ENCODE data around the gene CPAMD8.
"Not testable (repeated sequence)": the region's sequence is repeated elsewhere in the genome, so short reads cannot be mapped to it uniquely, and the experiment has no call there.

Gene CPAMD8

GRCh38 chr19:16943942-16944625, 82.5 kb downstream of the CPAMD8 start:
- no peak overlapping the region for H3K4me3 ChIP-seq (ENCODE audit: severe bottlenecking)
- H3K36me3 ChIP-seq (ENCODE audit: low read depth) = no peaks in the 10 kb centered on the region
- H3K27ac ChIP-seq (ENCODE audit: poor library complexity, severe bottlenecking) = no peak overlapping the region
- no peaks in the 10 kb centered on the region for H3K27me3 ChIP-seq (ENCODE audit: insufficient read depth, poor library complexity, severe bottlenecking)
- ATAC-seq (ENCODE audit: low read depth) (no peak), DNase-seq (ENCODE audit: low spot score) (no peak)
- no peak for TF ChIP-seq CTCF (IDR thresholded peaks at IDR 0.05; ENCODE audit: poor library complexity, severe bottlenecking)
- H3K4me1 ChIP-seq (ENCODE audit: insufficient read depth, poor library complexity, severe bottlenecking) = no peaks in the 10 kb centered on the region
- no peaks in the 10 kb centered on the region for H3K9me3 ChIP-seq (ENCODE audit: severe bottlenecking)

GRCh38 chr19:16943090-16943489, 83.5 kb downstream of the CPAMD8 start:
- not testable (repeated sequence) for H3K27ac ChIP-seq (ENCODE audit: poor library complexity, severe bottlenecking); DNase-seq (ENCODE audit: low spot score); H3K9me3 ChIP-seq (ENCODE audit: severe bottlenecking); H3K27me3 ChIP-seq (ENCODE audit: insufficient read depth, poor library complexity, severe bottlenecking); H3K36me3 ChIP-seq (ENCODE audit: low read depth); H3K4me1 ChIP-seq (ENCODE audit: insufficient read depth, poor library complexity, severe bottlenecking); H3K4me3 ChIP-seq (ENCODE audit: severe bottlenecking); ATAC-seq (ENCODE audit: low read depth)

- no peaks in the 10 kb centered on the region for H3K27me3 ChIP-seq (ENCODE audit: insufficient read depth, poor library complexity, severe bottlenecking)
- H3K9me3 ChIP-seq (ENCODE audit: severe bottlenecking) = no peaks in the 10 kb centered on the region
- no peak overlapping the region for H3K27ac ChIP-seq (ENCODE audit: poor library complexity, severe bottlenecking)
- H3K36me3 ChIP-seq (ENCODE audit: low read depth) = no peaks in the 10 kb centered on the region
- no peaks in the 10 kb centered on the region for H3K4me1 ChIP-seq (ENCODE audit: insufficient read depth, poor library complexity, severe bottlenecking)
- ATAC-seq (ENCODE audit: low read depth) = no peak
- DNase-seq (ENCODE audit: low spot score) = no peak
- TF ChIP-seq CTCF (IDR thresholded peaks at IDR 0.05; ENCODE audit: poor library complexity, severe bottlenecking) = no peak
- no peak overlapping the region for H3K4me3 ChIP-seq (ENCODE audit: severe bottlenecking)
Measured at GRCh38 chr19:16942583-16942982, 84.0 kb downstream of the CPAMD8 start.

GRCh38 chr19:16940626-16941025, 86.0 kb downstream of the CPAMD8 start:
- no peak for TF ChIP-seq CTCF (IDR thresholded peaks at IDR 0.05; ENCODE audit: poor library complexity, severe bottlenecking)
- DNase-seq (ENCODE audit: low spot score) (no peak), ATAC-seq (ENCODE audit: low read depth) (no peak)
- no peaks in the 10 kb centered on the region for H3K4me1 ChIP-seq (ENCODE audit: insufficient read depth, poor library complexity, severe bottlenecking)
- no peak overlapping the region for H3K27ac ChIP-seq (ENCODE audit: poor library complexity, severe bottlenecking)
- H3K4me3 ChIP-seq (ENCODE audit: severe bottlenecking) = no peak overlapping the region
- no peaks in the 10 kb centered on the region for H3K36me3 ChIP-seq (ENCODE audit: low read depth)
- no peaks in the 10 kb centered on the region for H3K27me3 ChIP-seq (ENCODE audit: insufficient read depth, poor library complexity, severe bottlenecking)
- no peaks in the 10 kb centered on the region for H3K9me3 ChIP-seq (ENCODE audit: severe bottlenecking)

- H3K27me3 ChIP-seq (ENCODE audit: insufficient read depth, poor library complexity, severe bottlenecking); H3K36me3 ChIP-seq (ENCODE audit: low read depth); H3K9me3 ChIP-seq (ENCODE audit: severe bottlenecking); DNase-seq (ENCODE audit: low spot score); H3K4me1 ChIP-seq (ENCODE audit: insufficient read depth, poor library complexity, severe bottlenecking); H3K27ac ChIP-seq (ENCODE audit: poor library complexity, severe bottlenecking); ATAC-seq (ENCODE audit: low read depth); H3K4me3 ChIP-seq (ENCODE audit: severe bottlenecking): not testable (repeated sequence)
Measured at GRCh38 chr19:16940063-16940462, 86.5 kb downstream of the CPAMD8 start.

- no peak for ATAC-seq (ENCODE audit: low read depth)
- H3K36me3 ChIP-seq (ENCODE audit: low read depth) = no peaks in the 10 kb centered on the region
- no peak overlapping the region for H3K4me3 ChIP-seq (ENCODE audit: severe bottlenecking)
- no peaks in the 10 kb centered on the region for H3K4me1 ChIP-seq (ENCODE audit: insufficient read depth, poor library complexity, severe bottlenecking)
- TF ChIP-seq CTCF (IDR thresholded peaks at IDR 0.05; ENCODE audit: poor library complexity, severe bottlenecking) = no peak
- DNase-seq (ENCODE audit: low spot score) = no peak
- H3K27me3 ChIP-seq (ENCODE audit: insufficient read depth, poor library complexity, severe bottlenecking) = no peaks in the 10 kb centered on the region
- H3K27ac ChIP-seq (ENCODE audit: poor library complexity, severe bottlenecking) = no peak overlapping the region
- peaks cover 2% of the 10 kb centered on the region for H3K9me3 ChIP-seq (ENCODE audit: severe bottlenecking)
Measured at GRCh38 chr19:16938211-16938610, 88.4 kb downstream of the CPAMD8 start.

- not testable (repeated sequence) for H3K36me3 ChIP-seq (ENCODE audit: low read depth); H3K9me3 ChIP-seq (ENCODE audit: severe bottlenecking); H3K27ac ChIP-seq (ENCODE audit: poor library complexity, severe bottlenecking); H3K4me1 ChIP-seq (ENCODE audit: insufficient read depth, poor library complexity, severe bottlenecking); H3K4me3 ChIP-seq (ENCODE audit: severe bottlenecking); H3K27me3 ChIP-seq (ENCODE audit: insufficient read depth, poor library complexity, severe bottlenecking); ATAC-seq (ENCODE audit: low read depth); DNase-seq (ENCODE audit: low spot score)
Measured at GRCh38 chr19:16937796-16938195, 88.8 kb downstream of the CPAMD8 start.
